HG03159 (cell line): ENCODE data around the gene U2AF1L4.

Source experiments
- ATAC-seq: cut with Tn5 transposase; IDR thresholded peaks from one replicate; pipeline ENCODE4 v1.9.1; 2021; ENCODE audit warnings: mild to moderate bottlenecking, moderate library complexity; ENCODE audit not compliant: unreplicated experiment

U2AF1L4 gene, protein sequence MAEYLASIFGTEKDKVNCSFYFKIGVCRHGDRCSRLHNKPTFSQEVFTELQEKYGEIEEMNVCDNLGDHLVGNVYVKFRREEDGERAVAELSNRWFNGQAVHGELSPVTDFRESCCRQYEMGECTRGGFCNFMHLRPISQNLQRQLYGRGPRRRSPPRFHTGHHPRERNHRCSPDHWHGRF

DNA sequence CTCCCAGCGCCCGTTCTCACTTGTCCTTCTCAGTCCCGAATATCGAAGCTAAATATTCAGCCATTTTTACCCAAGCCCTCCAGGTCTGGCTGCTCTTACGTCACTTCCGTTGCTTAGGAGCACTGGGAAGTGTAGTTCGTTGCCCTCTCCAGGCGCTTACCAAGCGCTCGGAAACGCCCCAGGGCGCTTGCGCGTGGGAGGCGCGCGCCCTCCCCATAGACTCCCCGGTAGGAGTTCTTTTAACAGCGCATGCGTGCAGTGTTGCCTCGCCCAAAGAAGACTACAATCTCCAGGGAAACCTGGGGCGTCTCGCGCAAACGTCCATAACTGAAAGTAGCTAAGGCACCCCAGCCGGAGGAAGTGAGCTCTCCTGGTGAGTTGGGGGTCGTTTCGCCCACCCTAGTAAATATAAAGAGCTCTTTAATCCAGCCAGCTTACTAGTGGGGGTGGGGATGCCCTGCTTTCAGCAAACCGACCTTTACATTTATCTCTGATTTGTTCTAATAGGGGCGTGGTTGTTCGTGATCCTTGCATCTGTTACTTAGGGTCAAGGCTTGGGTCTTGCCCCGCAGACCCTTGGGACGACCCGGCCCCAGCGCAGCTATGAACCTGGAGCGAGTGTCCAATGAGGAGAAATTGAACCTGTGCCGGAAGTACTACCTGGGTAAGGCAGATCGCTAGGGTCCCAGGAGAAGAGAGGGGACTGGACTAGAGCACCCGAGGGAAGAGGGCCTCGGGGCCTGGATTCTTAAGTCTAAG lies at the start of gene U2AF1L4, which contains the start of gene PSENEN:
Gene U2AF1L4 (minus strand): TSS at position 91 of the 759 bp plus-strand sequence. CDS start 27 bp downstream, at position 64.
Gene PSENEN (plus strand): TSS at position 324 of the 759 bp plus-strand sequence. CDS start 280 bp downstream, at position 604.
- ATAC-seq: peak; percentile 42

DNA sequence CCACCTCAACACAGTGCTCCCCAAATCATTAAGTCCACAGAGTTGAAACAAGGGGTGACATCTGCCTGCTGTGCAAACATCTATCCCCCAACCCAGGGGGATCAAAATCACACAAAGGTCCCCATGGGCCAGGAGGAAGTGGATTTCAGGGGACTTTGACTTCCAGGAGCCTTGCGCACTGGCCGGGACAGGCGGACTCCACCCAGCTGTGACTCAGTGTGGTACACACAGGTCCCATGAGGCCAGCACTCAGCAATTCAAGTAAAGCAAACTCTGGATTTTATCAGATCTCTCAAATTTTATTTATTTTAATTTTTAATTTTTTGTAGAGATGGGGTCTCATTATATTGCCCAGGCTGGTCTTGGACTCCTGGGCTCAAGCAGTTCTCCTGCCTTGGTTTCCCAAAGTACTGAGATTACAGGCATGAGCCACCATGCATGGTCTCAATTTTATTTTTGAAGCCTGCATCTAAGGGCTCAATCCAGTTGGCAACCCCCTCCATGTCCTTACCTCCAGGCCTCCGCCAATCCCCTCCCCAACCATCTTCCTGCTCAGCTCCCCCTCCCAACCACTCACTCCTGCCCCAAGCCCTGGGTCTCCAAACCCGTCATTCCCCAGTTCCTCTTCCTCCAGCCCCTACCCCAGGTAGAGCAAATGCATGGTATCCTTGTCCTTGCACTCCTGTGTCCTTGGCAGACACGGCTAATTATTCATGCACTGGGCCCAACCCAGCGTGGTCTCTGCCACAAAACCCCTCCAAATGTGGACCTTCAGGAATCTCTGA lies 48.4 kb upstream of the U2AF1L4 start:
- no peak for ATAC-seq

DNA sequence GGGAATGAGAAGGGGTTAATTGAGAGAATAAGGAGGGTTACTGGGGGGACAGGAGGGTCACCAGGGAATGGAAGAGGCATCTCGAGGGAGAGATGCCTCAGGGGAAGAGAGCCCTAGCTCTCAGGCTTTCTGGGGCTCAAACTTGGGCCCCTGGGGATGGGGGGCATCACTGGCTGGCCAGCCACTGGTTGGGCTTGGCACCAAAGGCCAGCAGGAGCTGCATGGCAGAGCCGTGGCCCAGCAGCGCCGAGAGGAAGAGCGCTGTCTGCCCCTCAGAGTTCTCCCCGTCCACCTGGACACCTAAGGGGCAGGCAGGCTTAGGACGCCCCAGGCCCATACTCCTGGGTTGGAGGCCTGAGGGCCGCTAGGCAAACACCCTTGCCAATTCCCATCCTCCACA lies 47.7 kb upstream of the U2AF1L4 start:
- ATAC-seq: no peak

DNA sequence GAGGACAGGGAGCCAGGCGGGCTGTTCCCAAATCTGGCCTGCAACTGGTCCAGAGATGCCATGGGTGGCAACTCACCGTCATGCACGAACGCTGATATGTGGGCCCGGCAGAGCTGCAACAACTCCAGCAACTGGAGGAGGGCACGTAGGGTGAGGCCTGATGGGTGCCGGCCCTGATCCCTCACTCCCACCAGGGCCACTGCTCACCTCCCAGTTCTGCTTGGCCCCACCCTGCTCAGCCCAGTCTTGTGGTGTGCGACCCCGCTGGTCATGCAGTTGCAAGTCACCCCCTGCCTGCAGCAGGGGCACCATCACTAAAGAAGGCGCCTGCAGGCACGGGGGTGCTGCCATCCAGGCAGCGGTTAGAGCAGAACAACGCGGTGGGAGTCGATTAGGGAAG lies 47.1 kb upstream of the U2AF1L4 start:
- ATAC-seq: no peak

DNA sequence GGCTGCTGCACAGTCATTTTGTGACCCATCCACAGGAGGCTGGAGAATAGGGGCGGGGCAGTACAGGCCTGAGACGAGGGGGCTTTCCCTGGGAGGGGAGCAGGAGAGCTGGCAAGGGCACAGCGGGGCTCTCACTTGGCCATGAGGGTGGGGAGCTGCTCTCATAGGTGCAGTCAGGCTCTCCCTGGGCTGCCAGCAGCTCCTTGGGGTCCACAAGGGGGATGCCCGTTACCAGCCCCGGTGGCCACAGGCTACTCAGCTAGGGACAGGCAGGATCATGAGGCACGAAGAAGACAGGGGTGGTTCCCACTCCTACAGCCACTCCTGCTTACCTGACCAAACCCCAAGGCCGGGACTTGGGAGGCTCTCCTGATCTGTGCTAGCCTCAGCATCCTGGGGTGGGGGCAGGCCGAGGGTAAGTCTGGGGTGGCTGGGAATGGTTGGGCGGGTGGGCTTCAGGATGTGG lies 46.6 kb upstream of the U2AF1L4 start:
- ATAC-seq: no peak

DNA sequence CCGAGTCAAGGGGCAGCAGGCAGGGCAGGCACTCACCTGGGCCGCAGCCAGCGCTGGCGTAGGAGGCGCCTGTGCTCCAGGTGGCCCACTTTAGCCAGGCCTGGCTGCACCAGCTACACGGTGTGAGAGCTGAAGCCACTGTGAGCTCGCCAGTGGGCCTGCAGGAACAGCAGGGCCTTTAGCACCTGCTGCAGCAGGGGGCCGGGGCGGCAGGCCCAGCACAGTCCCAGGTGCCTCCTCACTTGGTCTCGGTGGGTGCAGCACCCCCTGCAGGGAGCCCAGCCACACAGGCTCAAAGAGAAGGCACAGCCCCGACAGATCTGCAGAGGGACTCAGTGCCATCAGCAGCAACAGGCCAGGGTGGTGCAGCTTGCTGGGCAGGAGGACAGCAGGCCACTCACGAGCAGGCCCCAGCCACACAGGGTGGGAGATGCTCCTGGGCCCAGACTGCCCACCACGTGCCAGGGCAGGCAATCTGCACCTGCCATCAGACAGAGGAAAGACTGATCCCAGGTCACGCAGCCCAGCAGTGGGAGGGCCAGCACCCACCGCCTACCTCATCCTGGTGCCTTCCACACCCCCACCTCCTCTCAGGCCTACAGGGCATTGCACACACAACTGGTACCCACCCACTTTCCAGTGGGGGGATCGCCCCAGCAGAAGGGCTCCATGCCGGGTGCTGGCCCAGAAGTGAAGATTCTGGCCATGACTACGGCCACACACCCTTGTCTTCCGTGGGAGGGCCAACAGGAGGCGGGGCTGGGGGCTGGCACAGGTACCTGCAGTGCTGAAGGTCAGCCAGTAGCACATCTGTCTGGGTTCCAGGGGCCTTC lies 46.0 kb upstream of the U2AF1L4 start:
- no peak for ATAC-seq

DNA sequence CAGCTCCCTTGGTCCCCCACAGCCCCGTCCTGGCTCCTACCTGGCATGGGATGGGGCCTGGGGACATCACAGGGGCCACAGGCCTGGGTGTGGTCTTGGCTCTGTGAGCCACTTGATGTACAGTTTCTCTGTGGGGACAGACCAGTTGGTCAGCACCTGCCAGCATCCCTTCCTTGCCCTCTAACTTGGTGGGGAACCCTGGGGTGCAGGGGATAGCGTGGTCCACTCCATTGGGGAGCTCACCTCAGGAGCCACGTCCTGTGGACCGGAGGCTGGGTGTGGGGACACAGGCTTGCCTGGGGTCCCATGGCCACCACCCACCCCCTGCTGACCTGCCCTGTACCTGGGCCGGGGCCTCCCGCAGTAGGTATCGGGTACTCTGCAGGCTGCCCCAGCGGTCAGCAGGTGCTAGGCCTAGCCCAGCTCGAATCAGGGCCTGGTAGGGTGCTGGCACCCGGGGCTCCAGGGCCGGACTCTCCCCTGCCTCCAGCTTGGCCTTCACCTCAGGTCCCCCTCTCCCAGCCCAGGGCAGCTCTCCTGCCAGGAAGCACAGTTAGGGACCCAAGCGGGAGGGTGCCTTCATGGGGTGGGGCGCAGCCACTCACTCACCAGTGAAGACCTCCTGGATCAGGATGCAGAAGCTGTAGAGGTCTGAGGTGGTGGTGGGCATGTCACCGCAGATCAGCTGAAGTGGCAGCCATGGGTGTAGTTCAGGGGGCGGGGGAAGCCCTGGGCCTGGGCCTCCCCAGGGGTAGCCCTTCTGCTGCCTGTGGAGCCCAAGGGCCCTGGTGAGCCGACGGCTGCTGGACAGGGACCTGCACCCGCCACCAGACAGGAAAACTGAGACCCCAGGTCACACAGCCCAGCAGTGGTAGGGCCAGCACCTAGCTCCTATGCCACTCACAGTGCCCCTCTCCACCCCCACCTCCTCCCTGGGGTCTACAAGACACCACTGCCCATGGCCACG lies 45.0 kb upstream of the U2AF1L4 start:
- ATAC-seq: no peak

DNA sequence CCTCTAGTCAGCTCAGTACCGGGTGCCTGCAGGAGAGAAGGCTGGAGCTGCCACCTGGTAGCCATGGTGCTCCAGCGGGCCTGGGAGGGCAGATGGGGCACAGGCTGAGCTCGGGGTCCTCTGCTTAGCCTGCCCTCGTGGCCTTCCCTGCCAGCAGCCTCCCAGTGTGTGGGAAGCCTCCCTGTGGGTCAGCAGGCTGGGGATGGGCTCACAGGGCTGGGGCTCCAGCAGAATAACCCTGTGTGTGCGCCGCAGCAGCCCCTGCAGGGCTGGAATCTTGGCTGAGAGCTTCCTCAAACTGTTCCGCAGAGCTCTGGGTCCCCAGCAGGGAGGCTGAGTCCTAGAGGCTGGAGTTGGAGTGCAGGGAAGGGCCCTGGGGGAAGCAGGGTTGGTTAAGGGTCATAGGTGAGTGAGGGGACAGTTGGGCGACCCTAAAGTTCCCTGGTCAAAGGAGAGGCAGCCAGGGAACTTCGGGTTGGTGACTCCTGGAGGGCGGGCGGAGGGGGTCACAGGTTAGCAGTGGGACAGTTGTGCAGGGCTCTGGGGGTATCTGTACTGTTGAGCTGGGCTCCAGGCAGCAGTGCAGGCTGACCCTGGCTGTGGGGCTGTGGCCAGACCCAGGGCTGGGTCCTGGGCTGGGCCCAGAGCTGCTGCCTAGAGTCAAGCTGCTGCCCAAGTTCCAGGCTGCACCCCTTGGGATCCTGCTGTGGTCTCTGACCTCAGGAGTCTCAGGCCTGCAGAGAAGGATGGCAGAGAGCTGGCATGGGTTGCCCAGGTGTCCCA lies 44.2 kb upstream of the U2AF1L4 start:
- no peak for ATAC-seq

DNA sequence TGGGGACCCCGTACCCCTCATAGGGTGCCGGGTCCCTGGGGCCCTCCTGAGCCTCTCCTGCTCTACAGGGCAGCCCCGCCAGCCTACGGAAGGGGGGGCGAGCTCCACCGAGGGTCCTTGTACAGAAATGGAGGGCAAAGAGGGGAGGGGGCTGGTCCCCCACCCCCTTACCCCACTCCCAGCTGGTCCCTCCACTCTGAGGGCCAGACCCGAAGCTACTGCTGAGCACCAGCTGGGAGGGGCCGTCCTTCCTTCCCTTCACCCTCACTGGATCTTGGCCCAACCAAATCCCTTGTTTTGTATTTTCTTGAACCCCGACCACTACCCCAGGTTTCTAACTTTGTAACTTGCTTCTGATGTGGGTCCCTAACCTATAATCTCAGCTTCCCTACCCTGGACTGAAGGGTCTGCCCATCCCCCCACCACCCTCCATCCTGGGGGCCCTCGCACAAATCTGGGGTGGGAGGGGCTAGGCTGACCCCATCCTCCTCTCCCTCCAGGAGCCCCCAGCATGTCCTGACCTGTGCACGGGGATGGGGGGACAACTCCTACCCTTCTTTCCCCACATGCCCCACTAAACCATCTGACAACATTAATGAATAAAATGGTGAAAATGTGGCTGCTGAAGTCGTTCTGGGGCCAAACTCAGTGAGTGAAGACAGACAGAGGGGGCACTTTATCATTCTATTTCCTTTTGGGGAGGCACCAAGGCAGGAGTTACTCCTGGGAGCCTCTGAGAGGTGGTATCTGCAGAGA lies 43.2 kb upstream of the U2AF1L4 start:
- ATAC-seq: no peak

DNA sequence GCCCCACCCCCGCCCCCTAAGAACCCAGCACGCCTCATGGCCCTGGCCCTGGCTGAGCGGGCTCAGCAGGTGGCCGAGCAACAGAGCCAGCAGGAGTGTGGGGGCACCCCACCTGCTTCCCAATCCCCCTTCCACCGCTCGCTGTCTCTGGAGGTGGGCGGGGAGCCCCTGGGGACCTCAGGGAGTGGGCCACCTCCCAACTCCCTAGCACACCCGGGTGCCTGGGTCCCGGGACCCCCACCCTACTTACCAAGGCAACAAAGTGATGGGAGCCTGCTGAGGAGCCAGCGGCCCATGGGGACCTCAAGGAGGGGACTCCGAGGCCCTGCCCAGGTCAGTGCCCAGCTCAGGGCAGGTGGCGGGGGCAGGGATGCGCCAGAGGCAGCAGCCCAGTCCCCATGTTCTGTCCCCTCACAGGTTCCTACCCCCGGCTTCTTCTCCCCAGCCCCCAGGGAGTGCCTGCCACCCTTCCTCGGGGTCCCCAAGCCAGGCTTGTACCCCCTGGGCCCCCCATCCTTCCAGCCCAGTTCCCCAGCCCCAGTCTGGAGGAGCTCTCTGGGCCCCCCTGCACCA lies 42.1 kb upstream of the U2AF1L4 start:
- no peak for ATAC-seq

DNA sequence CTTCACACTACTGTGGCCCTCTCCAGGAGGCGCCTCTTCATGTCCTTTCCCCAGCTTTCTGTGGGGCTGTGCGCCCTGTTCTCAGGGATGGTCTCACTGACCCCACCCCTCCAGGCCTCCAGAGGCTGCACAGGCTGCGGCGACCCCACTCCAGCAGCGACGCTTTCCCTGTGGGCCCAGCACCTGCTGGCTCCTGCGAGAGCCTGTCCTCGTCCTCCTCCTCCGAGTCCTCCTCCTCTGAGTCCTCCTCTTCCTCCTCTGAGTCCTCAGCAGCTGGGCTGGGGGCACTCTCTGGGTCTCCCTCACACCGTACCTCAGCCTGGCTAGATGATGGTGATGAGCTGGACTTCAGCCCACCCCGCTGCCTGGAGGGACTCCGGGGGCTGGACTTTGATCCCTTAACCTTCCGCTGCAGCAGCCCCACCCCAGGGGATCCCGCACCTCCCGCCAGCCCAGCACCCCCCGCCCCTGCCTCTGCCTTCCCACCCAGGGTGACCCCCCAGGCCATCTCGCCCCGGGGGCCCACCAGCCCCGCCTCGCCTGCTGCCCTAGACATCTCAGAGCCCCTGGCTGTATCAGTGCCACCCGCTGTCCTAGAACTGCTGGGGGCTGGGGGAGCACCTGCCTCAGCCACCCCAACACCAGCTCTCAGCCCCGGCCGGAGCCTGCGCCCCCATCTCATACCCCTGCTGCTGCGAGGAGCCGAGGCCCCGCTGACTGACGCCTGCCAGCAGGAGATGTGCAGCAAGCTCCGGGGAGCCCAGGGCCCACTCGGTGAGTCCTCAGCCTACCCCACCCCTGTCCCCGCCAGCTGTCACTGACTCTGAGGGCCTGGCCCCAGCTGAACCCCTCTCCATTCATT lies 41.3 kb upstream of the U2AF1L4 start:
- ATAC-seq: no peak

DNA sequence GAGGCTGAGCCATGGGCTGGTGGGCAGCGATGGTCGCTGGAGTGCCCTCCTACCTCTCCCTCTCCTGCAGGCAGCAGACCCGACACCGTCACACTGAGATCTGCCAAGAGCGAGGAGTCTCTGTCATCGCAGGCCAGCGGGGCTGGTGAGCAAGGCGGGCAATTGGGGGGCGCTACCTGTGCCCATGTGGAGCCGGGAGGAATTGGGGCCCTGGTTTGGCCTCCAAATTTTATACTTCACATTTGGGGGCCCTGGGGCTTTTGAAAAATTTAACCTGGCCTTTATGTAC lies 40.1 kb upstream of the U2AF1L4 start:
- ATAC-seq: no peak

DNA sequence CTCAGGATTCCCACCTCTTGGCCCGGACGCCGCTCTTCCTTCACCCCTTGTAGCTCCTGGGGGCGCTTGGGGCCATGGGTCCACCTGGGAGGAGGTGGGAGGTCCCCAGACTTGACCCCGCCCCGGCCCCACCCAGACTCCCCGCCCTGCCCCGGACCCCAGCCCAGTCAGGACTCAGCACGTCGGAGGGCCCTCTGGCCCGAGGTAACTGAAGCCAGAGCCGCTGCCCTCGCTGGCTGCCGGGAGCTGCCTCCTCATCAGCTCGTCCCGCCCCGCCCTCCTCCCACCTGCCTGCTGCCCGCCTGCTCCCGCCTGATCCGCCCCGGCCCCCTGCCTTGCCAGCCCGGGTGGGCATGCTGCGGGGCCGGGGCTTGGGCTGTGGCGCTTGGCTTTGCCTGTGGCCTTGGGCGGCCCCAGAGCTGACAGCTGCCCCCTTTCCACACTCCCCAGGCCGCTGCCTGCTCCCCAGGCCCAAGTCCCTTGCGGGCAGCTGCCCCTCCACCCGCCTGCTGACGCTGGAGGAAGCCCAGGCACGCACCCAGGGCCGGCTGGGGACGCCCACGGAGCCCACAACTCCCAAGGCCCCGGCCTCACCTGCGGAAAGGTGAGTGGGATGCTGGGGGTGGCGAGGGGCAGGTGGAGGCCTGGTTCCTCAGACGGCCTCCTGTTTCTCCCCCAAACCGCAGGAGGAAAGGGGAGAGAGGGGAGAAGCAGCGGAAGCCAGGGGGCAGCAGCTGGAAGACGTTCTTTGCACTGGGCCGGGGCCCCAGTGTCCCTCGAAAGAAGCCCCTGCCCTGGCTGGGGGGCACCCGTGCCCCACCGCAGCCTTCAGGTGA lies 39.5 kb upstream of the U2AF1L4 start:
- ATAC-seq: no peak

DNA sequence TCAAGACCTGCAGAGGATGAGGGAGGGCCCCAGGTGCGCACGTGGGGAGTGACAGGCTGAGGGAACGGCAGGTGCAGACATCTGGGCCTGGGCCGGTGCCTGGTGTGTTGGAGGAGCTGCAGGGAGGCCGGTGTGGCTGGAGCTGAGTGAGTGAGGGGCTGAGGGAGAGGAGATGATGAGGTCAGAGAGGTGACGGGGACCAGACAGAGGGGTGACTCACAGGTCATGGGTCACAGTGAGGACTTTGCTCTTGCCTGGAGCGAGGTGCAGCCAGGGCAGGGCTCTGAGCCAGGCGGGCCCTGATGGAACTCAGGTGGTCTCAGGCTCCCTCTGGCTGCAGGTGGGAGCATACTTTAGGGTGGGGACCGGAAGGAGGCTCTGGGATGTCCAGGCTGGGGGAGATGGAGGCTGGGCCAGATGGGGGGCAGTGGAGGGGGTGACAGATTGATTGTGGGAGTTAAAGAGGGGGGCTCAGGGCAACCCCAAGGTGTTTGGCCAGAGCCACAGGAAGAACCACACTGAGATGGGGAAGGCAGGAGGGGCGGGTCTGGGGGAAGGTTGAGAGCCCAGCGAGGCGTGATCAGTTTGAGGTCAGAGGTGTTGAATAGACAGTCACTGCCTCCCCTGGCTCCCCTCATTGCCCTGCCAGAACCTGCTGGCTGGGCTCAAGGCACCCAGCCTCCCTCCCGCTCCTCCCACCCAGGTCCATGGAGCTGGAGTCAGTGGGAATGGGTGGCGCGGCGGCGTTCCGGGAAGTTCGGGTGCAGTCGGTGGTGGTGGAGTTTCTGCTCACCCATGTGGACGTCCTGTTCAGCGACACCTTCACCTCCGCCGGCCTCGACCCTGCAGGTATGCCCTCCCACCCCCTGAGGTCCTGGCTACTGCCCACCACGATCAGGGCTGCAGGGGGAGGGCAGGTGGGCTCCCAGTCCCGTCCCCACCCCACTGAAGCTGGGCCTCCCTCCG lies 38.5 kb upstream of the U2AF1L4 start:
- no peak for ATAC-seq

DNA sequence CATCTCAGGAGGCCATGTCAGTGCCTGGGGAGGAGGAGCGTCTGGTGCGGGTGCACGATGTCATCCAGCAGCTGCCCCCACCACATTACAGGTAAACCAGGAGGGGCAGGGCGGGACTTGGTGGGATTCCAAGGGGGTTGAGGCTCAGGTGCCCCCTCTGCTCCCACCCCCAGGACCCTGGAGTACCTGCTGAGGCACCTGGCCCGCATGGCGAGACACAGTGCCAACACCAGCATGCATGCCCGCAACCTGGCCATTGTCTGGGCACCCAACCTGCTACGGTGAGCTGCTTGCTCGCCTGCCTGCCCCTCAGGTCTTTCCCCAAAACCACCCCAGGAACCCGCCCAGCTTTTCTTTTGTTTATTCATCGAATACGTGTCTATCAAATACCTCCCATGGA lies 37.4 kb upstream of the U2AF1L4 start:
- ATAC-seq: no peak
